ENCODE measurements around the gene MICALL1.

MICALL1 gene

DNA sequence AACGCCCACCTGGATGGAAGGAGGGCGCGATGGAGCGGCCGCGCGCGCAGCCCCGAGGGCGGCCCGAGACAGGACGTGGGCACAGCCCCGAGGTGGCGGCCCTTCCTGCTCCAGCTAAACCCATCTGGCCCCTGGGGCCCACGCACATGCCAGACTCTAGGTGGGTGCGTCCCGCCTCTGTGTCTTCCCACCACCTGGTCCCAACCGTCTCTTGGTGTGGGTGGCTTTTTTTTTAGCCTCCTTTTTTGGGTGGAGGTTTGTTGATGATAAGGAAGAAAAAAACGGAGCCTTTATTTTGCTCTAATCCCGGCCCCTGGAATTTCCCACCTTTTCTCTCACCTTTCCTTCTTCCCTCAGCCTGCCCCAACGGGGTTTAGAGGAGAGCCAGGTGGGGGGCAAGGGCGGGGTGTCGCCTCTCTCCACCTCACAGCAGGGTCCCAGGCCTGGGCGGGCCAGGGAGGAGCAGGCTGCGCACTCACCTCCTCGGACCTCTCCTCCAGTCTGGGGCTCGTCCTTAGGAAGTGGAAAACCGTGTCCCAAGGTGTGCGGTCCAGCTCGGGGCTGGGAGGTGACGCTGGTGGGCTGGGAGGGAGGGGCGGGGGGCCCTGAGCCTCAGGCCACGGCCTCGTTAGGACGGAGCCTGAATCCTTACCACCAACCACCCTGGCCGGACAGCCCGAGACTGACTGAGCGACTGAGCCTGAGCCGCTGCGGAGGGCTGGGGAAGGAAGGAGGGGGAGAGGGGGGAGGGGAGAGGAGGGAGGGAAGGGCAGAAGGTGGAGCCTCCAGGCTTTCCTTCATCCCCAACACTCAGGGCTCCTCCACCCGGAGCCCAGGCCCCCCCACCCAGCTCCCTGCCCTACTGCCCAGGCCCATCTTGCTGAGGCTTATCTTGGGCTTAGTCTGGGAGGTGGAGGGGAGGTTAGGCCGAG is 78.0 kb downstream of the MICALL1 start, which contains the start of gene SOX10:
TSS of gene SOX10 (minus strand) at position 696 of the 932 bp plus-strand sequence. CDS start 771 bp downstream, outside the sequence.
- DNase-seq (ENCODE audit: low read depth in 2 of 2): no peak

DNA sequence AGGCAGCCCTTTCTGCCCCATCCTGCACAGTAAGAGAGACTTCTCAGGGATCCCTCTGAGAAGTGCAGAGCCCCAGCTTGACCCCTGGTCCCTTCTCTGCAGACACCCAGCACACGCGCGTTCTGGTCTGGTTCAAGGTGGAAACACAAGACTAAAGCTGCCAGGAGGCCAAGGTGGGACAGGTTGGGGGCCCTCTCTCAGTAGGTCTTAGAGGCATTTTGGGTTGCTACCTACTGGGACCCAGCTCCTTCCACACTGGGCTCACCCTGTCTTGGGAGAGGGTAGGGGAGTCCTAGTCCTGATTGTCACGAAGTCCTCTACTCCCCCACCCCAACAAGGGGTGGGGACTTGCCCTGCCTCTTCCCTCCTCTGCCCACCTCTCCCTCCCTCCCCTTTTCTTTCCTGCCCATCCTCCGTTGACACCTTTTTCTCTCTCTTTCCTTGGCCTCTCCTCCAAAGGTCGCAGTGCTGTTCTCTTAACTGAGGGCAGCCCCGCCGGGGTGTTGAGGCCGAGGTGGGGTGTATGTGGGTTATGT is 79.0 kb downstream of the MICALL1 start:
- DNase-seq (ENCODE audit: low read depth in 2 of 2): no peak

DNA sequence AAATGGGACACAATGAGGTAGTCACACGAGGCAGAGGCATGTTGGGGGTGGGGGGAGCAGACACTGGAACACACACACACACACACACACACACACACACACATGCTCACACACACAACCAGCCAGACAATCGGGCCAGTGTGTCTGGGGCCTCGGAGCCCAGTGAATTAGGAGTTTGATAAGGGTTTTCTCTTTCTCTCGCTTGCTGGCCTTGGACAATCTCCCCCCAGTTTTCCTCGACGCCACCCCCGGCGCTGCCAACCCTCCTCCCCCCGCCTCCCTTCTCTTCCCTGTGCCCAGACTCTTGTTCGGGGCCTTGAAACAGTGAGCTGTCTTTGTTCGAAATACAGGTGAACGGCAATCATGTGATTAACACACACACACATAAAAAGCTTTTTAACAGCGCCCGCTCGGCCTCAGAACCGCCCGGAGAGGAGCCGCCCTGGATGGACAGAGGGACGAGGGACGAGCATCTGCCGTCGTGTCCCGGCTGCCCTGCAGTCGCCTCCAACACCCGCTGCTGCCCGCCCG is 79.7 kb downstream of the MICALL1 start:
- DNase-seq (ENCODE audit: low read depth in 2 of 2): no peak

DNA sequence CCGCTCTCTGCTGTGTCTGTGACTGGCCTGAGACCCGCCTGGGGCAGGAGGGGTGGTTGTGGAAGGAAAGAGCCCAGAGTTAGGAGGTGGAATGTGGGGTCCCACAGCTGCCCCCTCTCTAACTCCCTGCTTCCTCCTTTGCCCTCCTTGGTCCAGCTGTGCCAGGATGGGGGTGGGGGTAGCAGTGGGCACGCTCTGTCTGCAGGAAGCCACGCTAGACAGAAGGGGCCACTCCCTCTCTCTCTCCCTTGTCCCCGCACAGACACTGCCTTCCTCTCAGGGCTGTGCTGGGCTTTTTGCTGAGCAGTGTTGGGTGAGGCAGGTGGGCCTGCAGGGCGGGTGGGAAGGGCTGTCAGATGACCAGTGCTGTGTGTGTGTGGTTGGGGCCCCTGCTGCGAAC is 80.3 kb downstream of the MICALL1 start:
- DNase-seq (ENCODE audit: low read depth in 2 of 2): no peak

DNA sequence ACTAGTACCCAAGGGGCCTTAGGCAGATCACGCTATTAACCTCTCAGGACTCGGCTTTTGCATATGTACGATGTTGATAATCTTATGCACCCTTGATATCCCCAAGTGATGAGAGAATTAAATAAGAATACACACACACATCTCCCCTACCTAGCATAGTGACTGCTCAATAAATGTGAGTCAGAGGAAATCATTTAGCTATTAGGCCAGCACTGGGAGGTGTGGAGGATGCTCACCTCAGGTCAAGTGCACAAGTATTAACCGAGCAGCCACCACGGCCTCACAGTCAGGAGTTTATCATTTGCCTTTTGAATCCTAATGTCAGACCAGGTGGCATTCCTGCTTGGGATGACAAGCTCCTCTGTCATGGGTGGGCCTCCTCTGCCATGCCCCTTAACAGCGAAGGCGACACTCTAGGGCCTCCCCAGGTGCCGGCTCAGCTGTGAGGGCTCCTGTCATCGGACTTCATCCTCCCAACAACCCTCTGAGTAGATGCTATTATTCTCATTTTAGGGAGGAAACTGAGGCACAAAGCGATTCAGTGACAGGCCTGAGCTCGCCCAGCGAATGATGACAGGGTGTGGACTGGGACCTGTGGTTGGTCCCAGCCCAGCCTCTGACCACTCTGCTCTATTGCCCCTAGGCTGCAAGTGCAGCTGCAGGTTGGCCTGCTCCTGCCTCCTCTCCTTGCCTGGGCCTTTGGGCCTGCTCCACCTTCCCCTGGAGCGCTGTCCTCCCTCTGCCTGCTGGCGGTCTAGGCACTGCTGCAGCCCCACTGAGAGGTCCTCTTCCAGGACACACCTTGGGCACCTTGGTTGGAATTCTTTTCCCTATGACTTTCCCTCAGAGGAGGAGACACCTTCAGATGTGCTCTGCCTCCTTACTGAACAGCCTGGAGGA is 83.3 kb downstream of the MICALL1 start:
- no peak for DNase-seq (ENCODE audit: low read depth in 2 of 2)

DNA sequence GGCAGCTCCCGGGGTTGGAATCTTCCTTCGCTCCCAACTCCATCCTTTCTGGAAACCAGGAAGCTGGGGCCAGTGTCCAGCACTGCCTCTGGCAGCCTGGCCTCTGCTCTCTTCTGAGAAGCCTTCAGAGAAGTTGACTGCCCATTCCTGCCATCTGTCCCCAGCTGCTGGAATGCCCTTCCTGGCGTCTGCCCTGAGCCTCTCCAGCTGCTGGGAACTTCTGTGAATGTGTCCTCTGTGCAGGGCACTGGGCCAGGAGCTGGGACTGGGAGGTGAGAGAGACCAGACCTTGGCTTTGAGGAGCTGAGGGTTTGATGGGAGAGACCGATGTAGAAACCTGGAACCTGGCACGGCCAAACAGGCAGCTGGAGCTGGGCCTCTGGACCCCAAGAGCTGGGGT is 84.2 kb downstream of the MICALL1 start:
- no peak for DNase-seq (ENCODE audit: low read depth in 2 of 2)

DNA sequence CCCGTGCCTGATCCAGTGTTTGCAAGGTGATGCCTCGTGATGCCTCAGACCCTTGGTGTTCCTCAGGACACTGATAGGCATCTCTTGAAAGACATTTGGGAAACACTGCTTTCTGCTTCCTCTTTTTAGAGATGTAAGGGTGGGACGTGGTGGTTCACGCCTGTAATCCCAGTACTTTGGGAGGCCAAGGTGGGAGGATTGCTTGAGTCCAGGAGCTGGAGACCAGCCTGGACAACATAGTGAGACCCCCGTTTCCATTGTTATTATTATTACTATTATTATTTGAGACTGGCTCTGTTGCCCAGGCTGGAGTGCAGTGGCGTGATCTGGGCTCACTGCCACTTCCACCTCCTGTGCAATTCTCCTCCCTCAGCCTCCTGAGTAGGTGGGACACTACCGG is 84.8 kb downstream of the MICALL1 start:
- DNase-seq (ENCODE audit: low read depth in 2 of 2): no peak

DNA sequence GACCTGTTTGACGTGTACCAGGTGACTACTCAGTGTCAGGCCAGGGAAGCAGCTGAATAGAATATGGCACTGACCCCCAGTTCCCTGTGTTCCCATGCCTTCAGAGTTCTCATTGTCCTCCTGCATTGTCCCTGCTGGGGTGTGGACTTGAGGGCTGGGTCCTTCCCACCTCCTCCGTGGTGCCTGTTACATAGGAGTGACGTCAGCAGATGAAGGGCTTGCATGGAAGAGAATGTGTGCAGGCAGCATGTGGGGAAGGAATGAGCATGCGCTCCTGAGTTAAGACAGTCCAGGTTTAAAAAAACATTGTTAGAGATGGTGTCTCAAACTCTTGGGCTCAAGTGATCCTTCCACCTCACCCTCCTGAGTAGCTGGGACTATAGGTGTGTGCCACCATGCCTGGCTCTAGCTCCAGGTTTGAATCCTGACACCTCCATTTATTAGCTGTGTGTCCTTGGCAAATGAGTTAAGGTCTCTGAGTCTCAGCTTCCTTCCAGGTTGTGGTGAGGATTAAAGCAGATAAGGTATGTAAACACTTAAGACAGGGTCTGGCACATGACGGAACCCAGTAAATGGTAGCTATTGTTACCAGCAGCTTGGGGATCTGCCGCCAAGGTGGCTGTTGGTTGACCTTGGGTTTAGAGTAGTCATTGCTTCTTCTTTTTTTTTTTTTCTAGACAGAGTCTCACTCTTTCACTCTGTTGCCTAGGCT is 85.8 kb downstream of the MICALL1 start:
- DNase-seq (ENCODE audit: low read depth in 2 of 2): no peak

Data from activated CD4-positive, alpha-beta T cell treated with anti-CD3 and anti-CD28 coated beads for 24 hours (primary cell).